NCI-H460 (cell line): ENCODE results near the gene EEFSEC. TPM values are rescaled to one million over a fixed set of nuclear protein-coding genes. Genes with fewer than 3 reads are reported as not detected.
"Not testable (repeated sequence)": the region's sequence is repeated elsewhere in the genome, so short reads cannot be mapped to it uniquely, and the experiment has no call there.

Experiments used
- DNase-seq: peaks from one replicate; pipeline ENCODE4 v3.0.0-alpha.2; 2016; ENCODE audit warnings: low read depth; ENCODE audit errors: extremely low read depth
- total RNA-seq: library from RNA; depleted of rRNA; stranded (reverse); fragments of >200 nt; shearing (Covaris generic); gene quantifications from 2 replicates; pipeline ENCODE4 v1.2.3, GENCODE V29; 2014

EEFSEC gene
- total RNA-seq, 1 experiment from 2014 or later: 6.2 TPM

DNA sequence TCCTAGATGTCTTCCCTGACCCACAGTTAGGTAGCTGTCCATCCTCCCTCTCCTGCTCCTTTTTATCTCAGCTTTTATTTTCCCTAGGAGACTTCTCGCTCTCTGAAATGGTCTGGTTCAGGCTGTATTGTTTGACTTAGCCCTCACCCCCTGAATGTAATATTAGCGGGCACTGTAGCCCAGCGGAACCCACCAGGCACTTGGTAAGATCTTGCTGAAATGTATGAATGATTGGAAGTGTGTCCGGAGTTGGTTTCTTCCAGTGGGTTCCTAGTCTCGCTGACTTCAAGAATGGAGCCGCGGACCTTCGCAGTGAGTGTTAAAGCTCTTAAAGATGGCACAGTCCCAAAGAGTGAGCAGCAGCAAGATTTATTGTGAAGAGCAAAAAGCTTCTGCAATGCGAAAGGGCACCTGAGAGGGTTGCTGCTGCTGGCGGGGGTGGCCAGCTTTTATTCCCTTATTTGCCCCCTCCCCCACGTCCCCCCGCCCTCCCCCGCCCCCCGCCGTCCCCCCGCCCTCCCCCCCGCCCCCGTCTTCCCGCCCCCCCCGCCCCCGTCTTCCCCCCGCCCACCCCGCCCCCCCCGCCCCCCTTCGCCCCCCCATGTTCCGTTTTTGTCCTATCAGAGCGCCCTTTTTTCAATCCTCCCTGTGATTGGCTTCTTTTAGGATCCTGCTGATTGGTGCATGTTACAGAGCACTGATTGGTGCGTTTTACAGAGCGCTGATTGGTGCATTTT, 694 bp upstream of the EEFSEC start:
- DNase-seq: peak; percentile 58

GRCh38 chr3:128154354-128154753, 1.1 kb downstream of the EEFSEC start:
- not testable (repeated sequence) for DNase-seq

GRCh38 chr3:128155616-128156360, 2.5 kb downstream of the EEFSEC start:
- no peak for DNase-seq

DNA sequence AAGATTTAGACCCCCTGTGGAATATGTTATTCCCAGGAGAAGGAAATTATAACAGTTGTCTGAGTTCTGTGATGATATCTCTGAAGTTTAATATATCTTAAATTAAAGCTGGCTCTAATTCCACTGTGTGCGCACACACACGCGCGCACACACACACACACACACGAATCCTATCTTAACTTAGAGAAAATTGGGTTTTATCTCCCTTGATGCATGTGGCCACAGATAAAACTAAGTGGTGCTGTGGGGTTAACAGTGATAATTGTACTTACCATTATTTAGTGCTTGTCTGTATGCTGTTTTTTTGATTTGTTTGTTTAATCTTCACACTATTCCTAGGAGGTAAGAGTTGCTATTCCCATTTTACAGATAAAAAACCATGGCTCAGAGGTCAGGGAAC, 7.4 kb downstream of the EEFSEC start:
- no peak for DNase-seq

DNA sequence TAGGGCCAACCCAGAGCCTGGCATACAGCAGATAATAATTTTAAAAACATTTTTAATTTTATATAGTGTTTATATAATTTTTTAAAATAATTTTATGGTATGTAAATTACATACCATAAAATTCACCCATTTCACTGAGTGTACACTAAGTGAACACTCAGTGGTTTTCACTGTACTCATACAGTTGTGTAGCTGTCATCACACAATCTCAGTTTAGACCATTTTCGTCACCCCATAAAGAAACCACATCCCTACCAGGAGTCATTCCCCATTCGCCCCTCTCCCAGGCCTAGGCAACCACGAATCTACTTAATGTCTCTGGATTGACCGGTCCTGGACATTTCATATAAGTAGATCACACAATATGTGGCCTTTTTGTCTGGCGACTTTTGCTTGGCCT, 10.2 kb downstream of the EEFSEC start:
- no peak for DNase-seq

DNA sequence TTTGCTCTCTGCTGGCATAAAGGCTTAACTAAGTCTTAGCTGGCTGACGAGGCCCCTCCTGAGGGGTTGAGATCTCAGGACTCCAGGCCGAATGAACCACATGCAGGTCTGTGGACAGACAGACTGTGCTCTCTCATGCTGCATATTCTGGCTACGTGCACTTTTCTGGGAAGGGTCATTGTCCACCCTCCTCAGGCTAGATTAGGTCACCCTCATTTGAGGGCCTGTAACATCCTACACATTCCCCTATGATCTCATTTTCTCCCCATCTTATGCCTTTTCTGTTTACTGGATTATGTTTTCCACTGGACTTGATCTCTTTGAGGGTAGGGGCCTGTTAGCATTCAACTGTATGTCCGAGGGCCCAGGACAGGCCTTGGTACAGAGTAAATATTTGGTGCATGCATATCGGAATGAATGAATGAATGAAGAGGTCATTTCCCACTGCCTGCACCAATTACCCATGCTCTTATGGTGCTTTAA, 13.7 kb downstream of the EEFSEC start:
- no peak for DNase-seq

DNA sequence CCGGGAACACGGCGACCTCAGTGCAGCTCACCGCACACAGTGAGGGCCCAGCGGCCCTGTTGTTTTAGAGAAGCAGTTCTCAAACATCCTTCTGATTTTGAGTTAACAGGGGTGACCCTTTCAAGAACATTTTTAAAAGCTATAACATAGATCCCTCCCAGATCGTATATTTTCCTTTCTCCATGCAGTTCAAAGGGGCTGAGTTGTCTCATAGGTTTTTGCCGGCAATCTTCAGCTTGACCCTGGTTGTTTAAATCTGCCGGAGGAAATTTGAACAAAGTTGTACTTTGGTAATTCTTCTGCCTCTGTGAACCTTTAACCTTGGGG, 14.3 kb downstream of the EEFSEC start:
- no peak for DNase-seq

- no peak for DNase-seq
Observed at GRCh38 chr3:128167973-128168674, 14.8 kb downstream of the EEFSEC start.

- no peak for DNase-seq
Observed at GRCh38 chr3:128168836-128169235, 15.6 kb downstream of the EEFSEC start.

DNA sequence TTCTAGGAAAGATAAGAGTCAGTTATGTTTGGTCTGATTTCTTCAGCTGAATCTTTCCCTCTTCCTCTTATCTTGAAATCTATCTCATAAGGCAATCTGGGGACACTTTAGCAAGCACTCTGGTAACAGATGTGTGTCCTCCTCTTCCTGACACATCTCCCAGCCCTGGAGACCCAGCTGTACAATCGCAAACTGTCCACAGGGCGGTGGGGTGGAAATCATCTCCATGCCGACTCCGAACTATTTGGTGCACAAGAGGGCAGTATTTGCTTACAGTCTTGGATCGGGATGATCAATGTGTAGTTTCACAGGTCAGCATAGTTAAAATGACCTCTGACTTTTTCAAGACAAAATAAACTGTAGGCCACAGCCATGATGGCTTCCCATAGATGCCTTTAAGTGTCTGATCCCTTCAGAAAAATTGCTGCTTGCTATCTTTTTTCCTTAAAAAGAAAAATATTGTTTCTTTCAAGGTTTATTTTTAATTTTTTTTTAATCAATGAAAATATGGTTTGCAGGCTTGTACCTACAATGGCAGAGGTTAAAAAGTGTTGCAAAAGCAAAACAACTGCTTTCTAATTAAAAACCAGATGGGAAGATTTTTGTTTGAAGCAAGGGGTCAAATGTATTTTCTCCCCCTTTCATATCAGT, 17.7 kb downstream of the EEFSEC start:
- peak; percentile 76 for DNase-seq

GRCh38 chr3:128173200-128173599, 19.9 kb downstream of the EEFSEC start:
- no peak for DNase-seq

- no peak for DNase-seq
Observed at GRCh38 chr3:128173849-128174248, 20.6 kb downstream of the EEFSEC start.

DNA sequence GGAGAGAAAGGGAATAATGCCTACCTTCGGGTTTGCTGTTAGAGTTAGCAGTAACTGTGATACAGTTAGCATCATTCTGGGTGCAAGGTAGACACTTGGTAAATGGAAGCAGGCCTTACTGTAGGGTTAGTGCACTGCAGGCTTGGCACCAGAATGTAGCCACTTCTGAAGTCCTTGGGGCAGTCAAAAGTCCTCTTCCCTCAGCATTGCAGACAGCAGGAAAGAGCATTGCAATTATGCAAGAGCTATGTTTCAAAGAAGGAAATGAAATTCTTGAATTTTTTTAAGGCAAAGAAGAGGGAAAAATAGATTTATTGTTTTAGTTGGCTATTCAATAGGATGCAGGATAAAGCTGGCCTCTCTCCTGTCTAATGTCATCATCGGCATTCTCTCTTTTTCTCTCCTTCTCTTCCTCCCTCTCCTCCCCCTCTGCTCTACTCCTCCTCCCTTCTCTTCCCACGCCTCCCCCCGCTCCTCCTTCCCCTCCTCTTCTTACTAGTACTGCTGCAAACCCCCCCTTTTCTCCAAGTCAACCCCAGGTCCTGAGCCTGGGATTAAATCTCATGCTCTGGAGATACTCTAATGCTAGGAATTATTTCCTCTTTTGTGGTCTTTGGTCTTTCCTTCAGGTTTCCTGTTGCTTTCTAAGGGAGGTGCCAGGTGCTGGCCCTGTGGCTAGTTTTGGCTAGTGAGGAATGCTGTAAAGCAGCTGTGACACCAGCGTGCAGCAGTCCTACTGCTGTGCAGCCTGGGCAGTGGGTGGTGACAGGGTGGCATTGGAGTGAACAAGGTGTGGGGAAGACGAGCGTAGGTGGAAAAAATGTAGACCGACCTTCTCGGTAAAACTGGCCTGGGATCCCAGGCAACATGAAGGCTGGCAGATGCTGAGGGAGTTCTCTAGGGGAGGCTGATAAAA, 21.7 kb downstream of the EEFSEC start:
- no peak for DNase-seq

GRCh38 chr3:128175768-128176167, 22.5 kb downstream of the EEFSEC start:
- no peak for DNase-seq

DNA sequence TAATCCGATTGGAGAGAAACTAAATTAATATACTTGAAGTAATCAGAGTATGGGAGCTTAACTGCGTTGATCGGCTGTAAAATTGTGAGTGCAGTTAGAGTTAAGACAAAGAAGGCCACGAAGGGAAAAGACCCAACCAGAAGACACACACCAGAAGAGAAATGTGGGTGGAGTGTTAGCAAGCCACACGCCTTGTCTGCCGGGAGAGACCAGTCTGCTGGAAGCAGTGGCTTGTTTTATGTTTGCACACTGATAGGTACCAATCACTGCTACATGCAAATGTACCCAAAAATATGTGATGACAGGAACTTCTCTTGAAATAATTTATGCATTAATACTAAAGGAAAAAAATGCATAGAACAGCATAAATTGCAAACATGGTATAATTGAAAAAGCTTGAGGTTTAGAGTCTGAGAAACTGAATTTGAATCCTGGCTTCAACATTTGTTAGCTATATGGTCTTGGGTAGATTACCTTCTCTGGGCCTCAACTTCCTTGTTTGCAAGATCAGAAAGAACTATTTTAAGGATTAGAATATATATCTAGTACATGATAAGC, 23.1 kb downstream of the EEFSEC start:
- no peak for DNase-seq

DNA sequence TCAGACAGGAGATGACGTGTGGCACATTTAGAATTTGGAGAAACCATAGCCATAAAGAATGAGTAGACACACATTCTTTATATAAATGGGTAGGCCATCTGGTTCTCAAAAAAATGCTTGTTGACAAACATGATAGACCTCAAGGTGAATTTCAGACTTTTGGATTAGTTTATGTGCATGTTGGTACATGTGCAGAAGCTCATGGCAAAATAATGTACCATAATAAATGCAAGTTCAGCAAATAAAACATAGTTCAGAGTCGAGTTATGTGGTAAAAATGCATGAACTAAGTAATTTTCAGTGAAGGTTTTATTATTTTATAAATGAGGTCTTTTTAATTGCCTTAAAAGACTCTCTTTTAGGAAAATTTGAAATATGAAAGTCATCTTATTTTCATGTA, 24.6 kb downstream of the EEFSEC start:
- DNase-seq: no peak

- DNase-seq: no peak
Observed at GRCh38 chr3:128178782-128179483, 25.7 kb downstream of the EEFSEC start.

DNA sequence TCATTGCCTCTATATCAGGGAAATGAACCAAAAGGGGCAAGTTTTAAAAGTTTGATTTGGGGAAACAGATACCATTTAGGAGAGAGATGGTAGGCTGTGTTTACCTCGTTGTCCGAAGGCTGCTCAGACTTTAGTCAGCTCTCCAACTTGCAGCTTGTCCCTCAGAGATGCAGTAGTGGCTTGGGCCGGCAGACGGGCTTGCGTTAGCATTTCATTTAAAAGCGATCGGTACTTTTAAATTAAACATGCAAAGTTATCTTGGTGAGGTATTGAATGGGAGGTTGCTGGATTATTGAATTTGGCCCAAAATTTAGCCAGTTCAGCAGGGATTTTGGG, 26.2 kb downstream of the EEFSEC start:
- DNase-seq: no peak

DNA sequence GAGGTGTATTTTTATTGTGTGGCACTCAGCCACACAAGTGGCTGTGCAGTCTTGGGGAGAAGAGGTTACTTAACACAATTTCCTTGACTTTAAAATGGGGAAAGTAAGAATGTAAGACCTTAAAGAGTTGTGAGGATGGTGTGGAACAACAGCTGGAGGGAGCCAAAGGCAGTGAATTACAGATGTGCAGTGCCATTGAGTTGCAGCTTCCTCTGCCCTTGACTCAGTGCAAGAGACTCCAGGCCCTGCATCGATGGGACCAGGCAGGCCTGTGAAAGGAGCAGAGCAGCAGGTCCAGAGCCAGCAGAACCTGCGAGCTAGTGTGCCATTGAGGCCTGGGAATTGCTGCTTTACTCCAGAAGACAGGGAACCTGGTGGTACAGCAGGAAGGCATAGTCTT, 27.2 kb downstream of the EEFSEC start:
- DNase-seq: no peak
